ENCODE measurements around the gene LRMDA. TPM values are rescaled to one million over a fixed set of nuclear protein-coding genes. Genes with fewer than 3 reads are reported as not detected.

Gene LRMDA
- total RNA-seq, 1 donor from 2014 or later, result not detected

DNA sequence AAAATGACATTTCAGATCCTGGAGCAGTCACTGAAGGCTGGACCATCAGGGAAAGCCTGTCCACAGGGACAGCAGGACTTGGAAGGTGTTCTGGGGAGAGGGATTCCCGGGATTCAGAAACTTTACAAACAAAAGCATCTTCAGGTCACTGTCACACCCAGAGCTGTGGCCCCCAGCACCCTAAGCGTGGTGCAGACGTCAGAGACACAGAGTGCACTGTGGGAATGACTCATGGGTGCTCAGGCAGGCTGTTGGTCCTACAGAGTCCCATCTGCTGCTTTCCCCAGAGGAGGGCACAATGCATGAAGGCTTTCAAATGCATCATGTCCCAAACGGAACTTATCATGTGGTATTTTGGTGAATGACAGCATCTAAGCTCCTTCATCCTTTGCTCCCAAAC is 13.1 kb upstream of the LRMDA start:
- H3K27ac Mint-ChIP-seq, result no peak overlapping the region
- H3K36me3 Mint-ChIP-seq (ENCODE audit: low read depth), result no peaks in the 10 kb centered on the region
- H3K27me3 Mint-ChIP-seq (ENCODE audit: low read depth), result peaks cover 11% of the 10 kb centered on the region
- no peak overlapping the region for H3K4me3 Mint-ChIP-seq (ENCODE audit: low read depth)
- no peaks in the 10 kb centered on the region for H3K9me3 Mint-ChIP-seq
- H3K4me1 Mint-ChIP-seq (ENCODE audit: low read depth), result no peaks in the 10 kb centered on the region
- DNase-seq (ENCODE audit: low spot score), result no peak
- intact Hi-C loops (cut with micrococcal nuclease), result no loop called here

- Mint-ChIP-seq H3K27me3 (ENCODE audit: low read depth) (peaks cover 11% of the 10 kb centered on the region), H3K27ac (no peak overlapping the region), H3K36me3 (ENCODE audit: low read depth) (no peaks in the 10 kb centered on the region), H3K4me1 (ENCODE audit: low read depth) (no peaks in the 10 kb centered on the region), H3K4me3 (ENCODE audit: low read depth) (no peak overlapping the region), H3K9me3 (no peaks in the 10 kb centered on the region)
- intact Hi-C loops (cut with micrococcal nuclease), result no loop called here
- no peak for DNase-seq (ENCODE audit: low spot score)
These were observed 12.7 kb upstream of the LRMDA start for GRCh38 chr10:75418712-75419111.

DNA sequence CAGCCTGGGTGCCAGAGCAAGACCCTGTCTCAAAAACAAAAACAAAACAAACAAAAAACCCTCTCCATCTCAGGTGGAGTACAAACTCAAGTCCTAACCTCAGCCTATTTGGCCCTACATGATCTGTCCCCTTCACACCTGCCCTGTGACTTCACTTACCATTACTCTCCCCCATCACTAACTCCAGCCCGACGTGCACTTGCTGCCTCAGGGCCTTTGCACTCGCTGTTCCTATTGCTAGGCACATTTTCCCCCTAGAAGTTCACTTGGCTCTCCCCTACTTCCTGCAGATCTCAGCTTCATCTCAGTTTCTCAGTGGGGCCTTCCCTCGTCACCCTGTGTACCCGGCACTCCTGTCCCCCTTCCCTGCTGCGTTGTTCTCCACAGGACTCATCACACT is 8.5 kb upstream of the LRMDA start:
- intact Hi-C loops (cut with micrococcal nuclease), result no loop called here
- no peaks in the 10 kb centered on the region for H3K9me3 Mint-ChIP-seq
- H3K27me3 Mint-ChIP-seq (ENCODE audit: low read depth), result peaks cover 3% of the 10 kb centered on the region
- no peak overlapping the region for H3K4me3 Mint-ChIP-seq (ENCODE audit: low read depth)
- no peak overlapping the region for H3K27ac Mint-ChIP-seq
- no peaks in the 10 kb centered on the region for H3K36me3 Mint-ChIP-seq (ENCODE audit: low read depth)
- no peak for DNase-seq (ENCODE audit: low spot score)
- H3K4me1 Mint-ChIP-seq (ENCODE audit: low read depth), result no peaks in the 10 kb centered on the region

DNA sequence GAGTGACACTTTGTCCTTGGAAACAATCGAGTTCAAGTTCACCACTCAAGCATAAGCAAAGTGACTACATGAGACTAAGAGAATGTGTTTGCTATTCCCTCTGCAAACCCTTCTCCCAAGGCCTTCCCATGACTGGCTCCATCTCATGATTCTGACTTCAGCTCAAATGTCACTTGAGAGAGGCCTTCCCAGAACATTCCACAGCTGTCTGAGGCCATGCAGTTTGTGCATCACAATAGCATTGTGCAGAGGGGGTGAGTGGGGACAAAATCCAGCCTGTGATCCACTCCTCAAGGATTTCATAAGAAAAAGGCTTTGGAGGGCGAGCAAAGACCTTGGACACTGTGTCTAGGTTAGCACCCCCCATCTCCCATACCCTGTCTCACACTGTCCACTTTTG is 6.9 kb upstream of the LRMDA start:
- Mint-ChIP-seq H3K27me3 (ENCODE audit: low read depth) (peaks cover 14% of the 10 kb centered on the region), H3K27ac (no peak overlapping the region), H3K36me3 (ENCODE audit: low read depth) (no peaks in the 10 kb centered on the region), H3K4me3 (ENCODE audit: low read depth) (no peak overlapping the region), H3K4me1 (ENCODE audit: low read depth) (no peaks in the 10 kb centered on the region), H3K9me3 (no peaks in the 10 kb centered on the region)
- DNase-seq (ENCODE audit: low spot score), result no peak
- intact Hi-C loops (cut with micrococcal nuclease), result no loop called here

- Mint-ChIP-seq H3K4me3 (ENCODE audit: low read depth) (no peak overlapping the region), H3K27ac (no peak overlapping the region), H3K36me3 (ENCODE audit: low read depth) (no peaks in the 10 kb centered on the region), H3K9me3 (no peaks in the 10 kb centered on the region), H3K4me1 (ENCODE audit: low read depth) (no peaks in the 10 kb centered on the region), H3K27me3 (ENCODE audit: low read depth) (peaks cover 23% of the 10 kb centered on the region)
- no peak for DNase-seq (ENCODE audit: low spot score)
- intact Hi-C loops (cut with micrococcal nuclease), result no loop called here
These were observed 5.9 kb upstream of the LRMDA start for GRCh38 chr10:75425291-75426079.

DNA sequence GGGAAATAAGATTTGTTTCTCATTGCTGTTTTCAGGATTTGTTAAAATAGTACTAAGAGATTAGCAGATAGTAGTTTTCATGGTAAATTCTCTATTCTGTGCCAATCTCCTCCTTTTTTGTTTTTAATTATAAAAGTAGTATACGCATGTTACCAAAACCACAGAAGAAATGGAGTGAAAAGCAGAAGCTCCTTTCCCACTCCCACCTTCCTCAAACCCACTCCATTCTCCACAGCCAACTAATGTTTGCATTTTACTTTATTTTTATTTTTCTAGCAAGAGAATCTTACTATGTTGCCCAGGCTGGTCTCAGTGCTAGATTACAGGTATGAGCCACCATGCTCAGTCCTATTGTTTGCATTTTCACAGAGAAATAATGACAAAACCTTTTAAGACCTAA is 4.5 kb upstream of the LRMDA start:
- Mint-ChIP-seq H3K36me3 (ENCODE audit: low read depth) (no peaks in the 10 kb centered on the region), H3K4me3 (ENCODE audit: low read depth) (no peak overlapping the region), H3K9me3 (no peaks in the 10 kb centered on the region), H3K27ac (no peak overlapping the region), H3K4me1 (ENCODE audit: low read depth) (peaks cover under 1% of the 10 kb centered on the region), H3K27me3 (ENCODE audit: low read depth) (peaks cover 29% of the 10 kb centered on the region)
- DNase-seq (ENCODE audit: low spot score), result no peak
- intact Hi-C loops (cut with micrococcal nuclease), result no loop called here

- Mint-ChIP-seq H3K4me3 (ENCODE audit: low read depth) (no peak overlapping the region), H3K4me1 (ENCODE audit: low read depth) (peaks cover 2% of the 10 kb centered on the region), H3K9me3 (no peaks in the 10 kb centered on the region), H3K27me3 (ENCODE audit: low read depth) (peaks cover 38% of the 10 kb centered on the region), H3K27ac (no peak overlapping the region), H3K36me3 (ENCODE audit: low read depth) (no peaks in the 10 kb centered on the region)
- no peak for DNase-seq (ENCODE audit: low spot score)
- intact Hi-C loops (cut with micrococcal nuclease), result no loop called here
These were observed 3.5 kb upstream of the LRMDA start for GRCh38 chr10:75427951-75428350.

DNA sequence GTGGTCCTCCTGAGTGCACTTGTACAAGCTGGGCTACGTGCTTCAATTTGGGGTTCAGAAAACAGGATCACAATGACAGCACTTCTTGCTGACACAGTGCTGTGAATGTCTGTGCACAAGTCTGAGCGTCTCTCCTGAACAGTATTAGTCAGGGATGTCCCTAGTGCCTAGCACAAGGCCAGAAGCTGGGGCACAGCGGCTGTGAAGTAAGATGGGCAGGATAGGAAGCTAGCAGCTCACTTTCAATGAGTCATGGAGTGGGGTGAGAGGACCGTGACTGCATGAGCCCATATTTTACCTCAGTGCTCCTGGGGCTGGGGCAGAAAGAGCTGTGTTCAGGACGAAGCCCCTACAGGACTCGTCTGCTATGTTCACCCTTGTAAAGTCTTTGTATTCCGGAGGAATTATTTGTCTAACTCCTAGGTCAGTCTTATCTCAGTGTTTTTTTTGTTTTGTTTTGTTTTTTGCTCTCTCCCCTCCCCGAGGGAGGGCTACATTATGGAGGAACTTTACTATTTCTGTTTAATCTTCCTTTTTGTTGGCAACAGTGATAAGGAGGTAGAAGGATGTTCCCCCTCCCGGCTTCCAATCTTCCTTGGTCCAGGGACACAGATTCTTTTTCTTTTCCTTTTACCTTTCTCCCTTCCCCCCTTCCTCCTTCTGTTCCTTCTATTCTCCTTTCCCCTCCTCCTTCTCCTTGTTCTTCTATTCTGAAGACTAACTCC is 2.8 kb upstream of the LRMDA start:
- DNase-seq (ENCODE audit: low spot score), result no peak
- Mint-ChIP-seq H3K9me3 (no peaks in the 10 kb centered on the region), H3K27ac (no peak overlapping the region), H3K4me3 (ENCODE audit: low read depth) (no peak overlapping the region), H3K27me3 (ENCODE audit: low read depth) (peaks cover 44% of the 10 kb centered on the region), H3K36me3 (ENCODE audit: low read depth) (no peaks in the 10 kb centered on the region), H3K4me1 (ENCODE audit: low read depth) (peaks cover 2% of the 10 kb centered on the region)
- intact Hi-C loops (cut with micrococcal nuclease), result no loop called here

DNA sequence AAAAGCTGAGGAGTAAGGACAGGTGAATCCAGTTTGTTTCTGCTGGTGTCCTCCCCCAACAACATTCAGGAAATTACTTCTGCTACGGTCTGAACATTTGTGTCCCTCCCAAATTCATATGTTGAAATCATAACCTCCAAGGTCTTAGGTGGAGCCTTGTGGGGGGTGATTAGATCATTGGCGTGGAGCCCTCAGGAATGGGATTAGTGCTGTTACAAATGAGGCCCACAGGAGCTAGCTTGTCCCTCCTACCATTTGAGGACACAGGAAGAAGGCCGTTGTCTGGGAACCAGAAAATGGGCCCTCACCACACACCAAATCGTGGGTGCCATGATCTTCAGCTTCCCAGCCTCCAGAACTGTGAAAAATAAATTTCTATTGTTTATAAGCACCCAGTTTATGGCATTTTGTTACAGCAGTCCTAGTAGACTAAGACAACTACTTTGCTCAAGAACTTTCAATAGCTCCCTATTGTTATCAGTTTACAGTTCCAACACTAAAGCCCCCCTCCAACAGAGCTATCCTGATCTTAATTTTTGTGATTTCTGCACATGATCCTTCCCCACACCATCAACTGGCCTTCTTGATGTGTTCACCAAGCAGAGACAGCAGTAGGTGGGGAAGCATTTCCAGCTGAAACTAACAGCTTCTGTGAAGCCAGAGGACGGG is 2.1 kb upstream of the LRMDA start:
- no peak overlapping the region for H3K27ac Mint-ChIP-seq
- no peaks in the 10 kb centered on the region for H3K9me3 Mint-ChIP-seq
- H3K27me3 Mint-ChIP-seq (ENCODE audit: low read depth), result peaks cover 49% of the 10 kb centered on the region
- H3K4me3 Mint-ChIP-seq (ENCODE audit: low read depth), result no peak overlapping the region
- H3K4me1 Mint-ChIP-seq (ENCODE audit: low read depth), result peaks cover 2% of the 10 kb centered on the region
- intact Hi-C loops (cut with micrococcal nuclease), result no loop called here
- no peak for DNase-seq (ENCODE audit: low spot score)
- H3K36me3 Mint-ChIP-seq (ENCODE audit: low read depth), result no peaks in the 10 kb centered on the region

DNA sequence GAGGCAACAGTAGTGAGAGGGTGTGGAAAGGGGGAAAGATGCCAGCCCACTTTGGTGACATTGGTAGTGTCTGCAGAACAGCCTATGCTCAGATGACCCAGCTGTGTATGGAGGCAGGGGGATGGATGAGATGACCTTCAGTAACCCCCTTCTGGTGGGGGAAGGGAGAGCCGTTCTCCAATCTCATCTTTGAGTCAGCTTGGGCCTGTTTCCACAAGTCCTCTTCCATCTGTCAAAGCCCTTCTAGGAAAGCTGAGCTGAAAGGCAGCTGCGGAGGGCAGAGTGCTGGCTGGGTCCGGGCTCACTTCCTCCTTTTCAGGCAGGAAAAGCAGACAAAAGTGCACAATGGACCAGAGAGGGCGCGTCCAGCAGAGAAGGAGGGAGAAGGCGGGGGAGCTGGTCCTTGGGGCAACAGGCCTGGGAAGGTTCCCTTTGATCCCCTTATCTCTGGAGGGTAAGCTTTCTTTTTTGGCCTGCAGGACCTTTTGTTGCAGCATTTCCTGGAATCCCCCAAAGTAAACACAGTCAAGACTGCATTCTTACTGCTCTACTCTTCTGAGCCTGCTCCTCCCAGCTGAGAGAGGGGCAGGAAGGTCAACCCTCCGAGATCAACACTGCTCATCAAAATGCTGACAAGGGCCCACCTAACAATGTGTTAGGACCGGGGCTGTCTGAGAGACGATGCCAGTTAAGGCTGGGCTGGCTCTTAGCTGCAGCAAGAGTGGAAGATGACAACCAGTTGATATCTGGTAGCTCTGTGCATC is 1.2 kb upstream of the LRMDA start:
- H3K27ac Mint-ChIP-seq, result no peak overlapping the region

DNA sequence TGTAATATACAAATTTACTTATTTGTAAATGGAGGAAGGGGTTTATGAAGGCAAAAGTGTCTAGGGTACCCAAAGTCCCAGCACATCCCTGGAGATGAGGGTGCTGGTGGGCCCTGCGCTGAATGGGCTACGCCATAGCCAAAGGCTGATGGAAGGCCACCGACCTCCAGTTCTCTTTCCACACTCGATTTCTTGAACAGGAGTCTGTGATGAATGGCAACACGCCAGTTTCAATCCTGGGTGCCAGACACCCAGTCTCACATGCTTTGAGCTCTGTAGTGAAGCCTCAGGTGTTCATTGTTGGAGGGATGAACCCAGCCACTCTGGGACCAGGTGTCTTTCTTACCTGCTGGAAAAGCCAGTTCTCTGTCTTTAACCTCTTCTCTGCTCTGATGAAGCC is 752 bp downstream of the LRMDA start:
- Mint-ChIP-seq H3K4me3 (ENCODE audit: low read depth) (no peak overlapping the region), H3K9me3 (no peaks in the 10 kb centered on the region), H3K27ac (no peak overlapping the region), H3K27me3 (ENCODE audit: low read depth) (peaks cover 50% of the 10 kb centered on the region), H3K36me3 (ENCODE audit: low read depth) (no peaks in the 10 kb centered on the region), H3K4me1 (ENCODE audit: low read depth) (peaks cover 2% of the 10 kb centered on the region)
- DNase-seq (ENCODE audit: low spot score), result no peak
- intact Hi-C loops (cut with micrococcal nuclease), result no loop called here

More for the DNA sequence above, 1.2 kb upstream of the LRMDA start:
- Mint-ChIP-seq H3K27me3 (ENCODE audit: low read depth) (peaks cover 49% of the 10 kb centered on the region), H3K36me3 (ENCODE audit: low read depth) (no peaks in the 10 kb centered on the region), H3K4me1 (ENCODE audit: low read depth) (peaks cover 2% of the 10 kb centered on the region), H3K9me3 (no peaks in the 10 kb centered on the region), H3K4me3 (ENCODE audit: low read depth) (no peak overlapping the region)
- DNase-seq (ENCODE audit: low spot score), result no peak
- intact Hi-C loops (cut with micrococcal nuclease), result no loop called here

DNA sequence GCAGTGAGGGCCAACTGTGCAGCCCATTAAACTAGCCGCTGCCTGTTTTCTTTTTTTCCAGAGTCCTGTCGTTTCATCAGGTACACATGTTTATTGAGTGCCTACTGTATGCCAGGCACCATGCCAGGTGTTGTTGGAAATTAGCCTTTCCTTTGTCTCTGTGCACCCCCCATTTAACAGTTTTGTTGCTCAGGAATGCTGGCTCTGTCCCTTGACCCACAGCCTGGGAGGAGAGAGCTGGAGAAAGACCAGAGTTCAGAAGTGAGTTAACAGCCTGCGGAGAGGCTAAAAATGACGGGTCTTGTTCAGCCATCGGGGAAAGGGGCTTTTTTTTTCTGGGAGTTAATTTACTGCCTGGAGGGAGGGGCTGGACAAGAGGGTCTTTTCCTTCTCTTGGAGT is 1.3 kb downstream of the LRMDA start:
- no peaks in the 10 kb centered on the region for H3K9me3 Mint-ChIP-seq
- no peak for DNase-seq (ENCODE audit: low spot score)
- H3K27me3 Mint-ChIP-seq (ENCODE audit: low read depth), result peaks cover 51% of the 10 kb centered on the region
- intact Hi-C loops (cut with micrococcal nuclease), result no loop called here
- no peak overlapping the region for H3K4me3 Mint-ChIP-seq (ENCODE audit: low read depth)
- peaks cover 2% of the 10 kb centered on the region for H3K4me1 Mint-ChIP-seq (ENCODE audit: low read depth)
- no peaks in the 10 kb centered on the region for H3K36me3 Mint-ChIP-seq (ENCODE audit: low read depth)
- H3K27ac Mint-ChIP-seq, result no peak overlapping the region
